Stimulated activated CD8-positive, alpha-beta memory T cell treated with anti-CD3 and anti-CD28 coated beads, Interleukin-2, amount 100 ng/mL, for 48 hours (primary cell): ENCODE results near the gene MAST4.
"Not testable (repeated sequence)": the region's sequence is repeated elsewhere in the genome, so short reads cannot be mapped to it uniquely, and the experiment has no call there.

Source experiments
- DNase-seq, 2 donors: peaks; one replicate each; pipeline ENCODE4 v3.0.0-alpha.2; 2020; ENCODE audit warnings: low read depth in 2 of 2

Gene MAST4

GRCh38 chr5:67123819-67124218 is 527.6 kb downstream of the MAST4 start:
- no peak for DNase-seq

GRCh38 chr5:67124556-67124955 is 528.4 kb downstream of the MAST4 start:
- no peak for DNase-seq

- DNase-seq = not testable (repeated sequence)
Observed at GRCh38 chr5:67127347-67127895, 531.2 kb downstream of the MAST4 start.

- DNase-seq = no peak
Observed at GRCh38 chr5:67129768-67130167, 533.6 kb downstream of the MAST4 start.

GRCh38 chr5:67133217-67133616 is 537.0 kb downstream of the MAST4 start:
- DNase-seq = no peak

- no peak for DNase-seq
Observed at GRCh38 chr5:67133776-67134175, 537.6 kb downstream of the MAST4 start.

- no peak for DNase-seq
Observed at GRCh38 chr5:67135381-67135984, 539.3 kb downstream of the MAST4 start.

GRCh38 chr5:67139030-67139429 is 542.8 kb downstream of the MAST4 start:
- no peak for DNase-seq

- DNase-seq = no peak
Observed at GRCh38 chr5:67140413-67140812, 544.2 kb downstream of the MAST4 start.

GRCh38 chr5:67141644-67142043 is 545.5 kb downstream of the MAST4 start:
- no peak for DNase-seq

- no peak for DNase-seq
Observed at GRCh38 chr5:67142816-67143215, 546.6 kb downstream of the MAST4 start.

- DNase-seq = no peak
Observed at GRCh38 chr5:67143549-67143948, 547.4 kb downstream of the MAST4 start.

- no peak for DNase-seq
Observed at GRCh38 chr5:67144183-67144639, 548.0 kb downstream of the MAST4 start.

GRCh38 chr5:67146574-67146973 is 550.4 kb downstream of the MAST4 start:
- DNase-seq = no peak

- no peak for DNase-seq
Observed at GRCh38 chr5:67146981-67147380, 550.8 kb downstream of the MAST4 start.

- no peak for DNase-seq
Observed at GRCh38 chr5:67147760-67148159, 551.6 kb downstream of the MAST4 start.

- DNase-seq = no peak
Observed at GRCh38 chr5:67149057-67149950, 553.1 kb downstream of the MAST4 start.

- no peak for DNase-seq
Observed at GRCh38 chr5:67149951-67150523, 553.8 kb downstream of the MAST4 start.

GRCh38 chr5:67152400-67152799 is 556.2 kb downstream of the MAST4 start:
- no peak for DNase-seq

GRCh38 chr5:67153292-67153691 is 557.1 kb downstream of the MAST4 start:
- no peak for DNase-seq

GRCh38 chr5:67154556-67155206 is 558.5 kb downstream of the MAST4 start:
- DNase-seq = no peak

GRCh38 chr5:67156976-67157583 is 560.9 kb downstream of the MAST4 start:
- no peak for DNase-seq
